ENCODE measurements around the gene ALPG.
"Not testable (repeated sequence)": the region's sequence is repeated elsewhere in the genome, so short reads cannot be mapped to it uniquely, and the experiment has no call there.

ALPG gene

GRCh38 chr2:232422051-232422450, 15.4 kb downstream of the ALPG start:
- 81 to 95% methylated on average over 6 to 9 of the region's 10 CpGs for WGBS, 2 experiments (ENCODE audit: insufficient coverage in 2 of 2)
- H3K9me3 ChIP-seq (ENCODE audit: control insufficient read depth, low read length): peaks cover 16% of the 10 kb centered on the region
- H3K36me3 ChIP-seq (ENCODE audit: control insufficient read depth, insufficient read depth, low read length): no peaks in the 10 kb centered on the region
- no peak overlapping the region for H3K4me3 ChIP-seq (ENCODE audit: extremely low read depth, insufficient read depth, low read length, poor library complexity, severe bottlenecking)
- H3K4me1 ChIP-seq (ENCODE audit: control insufficient read depth, insufficient read depth, low read length, poor library complexity, severe bottlenecking): peaks cover 7% of the 10 kb centered on the region
- H3K27ac ChIP-seq (ENCODE audit: low read depth, low read length, severe bottlenecking): no peak overlapping the region

GRCh38 chr2:232422996-232423395, 16.4 kb downstream of the ALPG start:
- H3K9me3 ChIP-seq (ENCODE audit: control insufficient read depth, low read length): peaks cover 16% of the 10 kb centered on the region
- not testable (repeated sequence) for H3K27ac ChIP-seq (ENCODE audit: low read depth, low read length, severe bottlenecking); H3K4me1 ChIP-seq (ENCODE audit: control insufficient read depth, insufficient read depth, low read length, poor library complexity, severe bottlenecking); H3K36me3 ChIP-seq (ENCODE audit: control insufficient read depth, insufficient read depth, low read length); H3K4me3 ChIP-seq (ENCODE audit: extremely low read depth, insufficient read depth, low read length, poor library complexity, severe bottlenecking)
- WGBS, 2 experiments (ENCODE audit: insufficient coverage in 2 of 2): no CpG with 5 or more reads among the region's 3 CpGs

GRCh38 chr2:232423407-232423806, 16.8 kb downstream of the ALPG start:
- 12% methylated on average over 5 of the region's 7 CpGs; no CpG with 5 or more reads in 1 of the 2 experiments for WGBS, 2 experiments (ENCODE audit: insufficient coverage in 2 of 2)
- H3K36me3 ChIP-seq (ENCODE audit: control insufficient read depth, insufficient read depth, low read length); H3K27ac ChIP-seq (ENCODE audit: low read depth, low read length, severe bottlenecking); H3K4me1 ChIP-seq (ENCODE audit: control insufficient read depth, insufficient read depth, low read length, poor library complexity, severe bottlenecking); H3K4me3 ChIP-seq (ENCODE audit: extremely low read depth, insufficient read depth, low read length, poor library complexity, severe bottlenecking): not testable (repeated sequence)
- H3K9me3 ChIP-seq (ENCODE audit: control insufficient read depth, low read length): peaks cover 16% of the 10 kb centered on the region

- WGBS, 2 experiments (ENCODE audit: insufficient coverage in 2 of 2): 93 to 95% methylated on average over 14 to 16 of the region's 16 CpGs
- Histone ChIP-seq H3K27ac (ENCODE audit: low read depth, low read length, severe bottlenecking) (no peak overlapping the region), H3K9me3 (ENCODE audit: control insufficient read depth, low read length) (no peaks in the 10 kb centered on the region), H3K4me3 (ENCODE audit: extremely low read depth, insufficient read depth, low read length, poor library complexity, severe bottlenecking) (no peak overlapping the region), H3K36me3 (ENCODE audit: control insufficient read depth, insufficient read depth, low read length) (no peaks in the 10 kb centered on the region), H3K4me1 (ENCODE audit: control insufficient read depth, insufficient read depth, low read length, poor library complexity, severe bottlenecking) (peaks cover 8% of the 10 kb centered on the region)
Observed at GRCh38 chr2:232431705-232432590, 25.3 kb downstream of the ALPG start.

GRCh38 chr2:232432598-232433184, 26.0 kb downstream of the ALPG start:
- H3K9me3 ChIP-seq (ENCODE audit: control insufficient read depth, low read length): no peaks in the 10 kb centered on the region
- WGBS, 2 experiments (ENCODE audit: insufficient coverage in 2 of 2): 66 to 69% methylated on average over 13 to 16 of the region's 16 CpGs
- peaks cover 8% of the 10 kb centered on the region for H3K4me1 ChIP-seq (ENCODE audit: control insufficient read depth, insufficient read depth, low read length, poor library complexity, severe bottlenecking)
- H3K36me3 ChIP-seq (ENCODE audit: control insufficient read depth, insufficient read depth, low read length): no peaks in the 10 kb centered on the region
- H3K4me3 ChIP-seq (ENCODE audit: extremely low read depth, insufficient read depth, low read length, poor library complexity, severe bottlenecking): no peak overlapping the region
- no peak overlapping the region for H3K27ac ChIP-seq (ENCODE audit: low read depth, low read length, severe bottlenecking)

GRCh38 chr2:232433622-232434021, 27.0 kb downstream of the ALPG start:
- H3K4me1 ChIP-seq (ENCODE audit: control insufficient read depth, insufficient read depth, low read length, poor library complexity, severe bottlenecking); H3K4me3 ChIP-seq (ENCODE audit: extremely low read depth, insufficient read depth, low read length, poor library complexity, severe bottlenecking); H3K27ac ChIP-seq (ENCODE audit: low read depth, low read length, severe bottlenecking); H3K36me3 ChIP-seq (ENCODE audit: control insufficient read depth, insufficient read depth, low read length); H3K9me3 ChIP-seq (ENCODE audit: control insufficient read depth, low read length): not testable (repeated sequence)
- WGBS, 2 experiments (ENCODE audit: insufficient coverage in 2 of 2): 81 to 90% methylated on average over 3 to 5 of the region's 9 CpGs

GRCh38 chr2:232434091-232434490, 27.4 kb downstream of the ALPG start:
- no peak overlapping the region for H3K4me3 ChIP-seq (ENCODE audit: extremely low read depth, insufficient read depth, low read length, poor library complexity, severe bottlenecking)
- H3K4me1 ChIP-seq (ENCODE audit: control insufficient read depth, insufficient read depth, low read length, poor library complexity, severe bottlenecking): peaks cover 8% of the 10 kb centered on the region
- no peak overlapping the region for H3K27ac ChIP-seq (ENCODE audit: low read depth, low read length, severe bottlenecking)
- no peaks in the 10 kb centered on the region for H3K9me3 ChIP-seq (ENCODE audit: control insufficient read depth, low read length)
- WGBS, 2 experiments (ENCODE audit: insufficient coverage in 2 of 2): 88 to 91% methylated on average over 9 of the region's 9 CpGs
- H3K36me3 ChIP-seq (ENCODE audit: control insufficient read depth, insufficient read depth, low read length): no peaks in the 10 kb centered on the region

- no peak overlapping the region for H3K27ac ChIP-seq (ENCODE audit: low read depth, low read length, severe bottlenecking)
- H3K4me3 ChIP-seq (ENCODE audit: extremely low read depth, insufficient read depth, low read length, poor library complexity, severe bottlenecking): no peak overlapping the region
- WGBS, 2 experiments (ENCODE audit: insufficient coverage in 2 of 2): 83 to 92% methylated on average over 8 to 12 of the region's 12 CpGs
- no peaks in the 10 kb centered on the region for H3K9me3 ChIP-seq (ENCODE audit: control insufficient read depth, low read length)
- H3K4me1 ChIP-seq (ENCODE audit: control insufficient read depth, insufficient read depth, low read length, poor library complexity, severe bottlenecking): peaks cover 8% of the 10 kb centered on the region
- H3K36me3 ChIP-seq (ENCODE audit: control insufficient read depth, insufficient read depth, low read length): no peaks in the 10 kb centered on the region
Observed at GRCh38 chr2:232434563-232435374, 28.1 kb downstream of the ALPG start.

- 93 to 96% methylated on average over 4 of the region's 4 CpGs for WGBS, 2 experiments (ENCODE audit: insufficient coverage in 2 of 2)
- no peak overlapping the region for H3K4me3 ChIP-seq (ENCODE audit: extremely low read depth, insufficient read depth, low read length, poor library complexity, severe bottlenecking)
- H3K9me3 ChIP-seq (ENCODE audit: control insufficient read depth, low read length): no peaks in the 10 kb centered on the region
- H3K27ac ChIP-seq (ENCODE audit: low read depth, low read length, severe bottlenecking): no peak overlapping the region
- peaks cover 8% of the 10 kb centered on the region for H3K4me1 ChIP-seq (ENCODE audit: control insufficient read depth, insufficient read depth, low read length, poor library complexity, severe bottlenecking)
- no peaks in the 10 kb centered on the region for H3K36me3 ChIP-seq (ENCODE audit: control insufficient read depth, insufficient read depth, low read length)
Observed at GRCh38 chr2:232435375-232435648, 28.7 kb downstream of the ALPG start.

- no peaks in the 10 kb centered on the region for H3K9me3 ChIP-seq (ENCODE audit: control insufficient read depth, low read length)
- WGBS, 2 experiments (ENCODE audit: insufficient coverage in 2 of 2): 94 to 95% methylated on average over 3 to 7 of the region's 7 CpGs
Observed at GRCh38 chr2:232435805-232436204, 29.2 kb downstream of the ALPG start.

More at GRCh38 chr2:232435805-232436204, 29.2 kb downstream of the ALPG start:
- Histone ChIP-seq H3K4me1 (ENCODE audit: control insufficient read depth, insufficient read depth, low read length, poor library complexity, severe bottlenecking) (peaks cover 8% of the 10 kb centered on the region), H3K27ac (ENCODE audit: low read depth, low read length, severe bottlenecking) (no peak overlapping the region), H3K36me3 (ENCODE audit: control insufficient read depth, insufficient read depth, low read length) (no peaks in the 10 kb centered on the region), H3K4me3 (ENCODE audit: extremely low read depth, insufficient read depth, low read length, poor library complexity, severe bottlenecking) (no peak overlapping the region)

All from mesodermal cell (in vitro differentiated cells).